Bronchial epithelial cell (primary cell): Measurements from ENCODE around the gene SOX11. TPM values are rescaled to one million over a fixed set of nuclear protein-coding genes. Genes with fewer than 3 reads are reported as not detected.
"Not testable (repeated sequence)": the region's sequence is repeated elsewhere in the genome, so short reads cannot be mapped to it uniquely, and the experiment has no call there.

ENCODE experiments used
- DNase-seq: peaks from one replicate; pipeline ENCODE4 v3.0.0-alpha.2; 2010; ENCODE audit warnings: low read depth
- FAIRE-seq: peaks from 2 replicates; lab custom pipeline; 2011; peaks lifted over from hg19 to GRCh38; lab: Jason Lieb, UNC
- H3K27me3 ChIP-seq: 2 replicates; pipeline ENCODE4 v1.5.1; 2011; ENCODE audit warnings: low read length; ENCODE audit not compliant: control insufficient read depth, insufficient read depth
- H3K36me3 ChIP-seq: 2 replicates; pipeline ENCODE4 v1.5.1; 2011; ENCODE audit warnings: low read length; ENCODE audit not compliant: control insufficient read depth, insufficient read depth
- H3K4me3 ChIP-seq: 2 replicates; pipeline ENCODE4 v1.5.1; 2011; ENCODE audit warnings: mild to moderate bottlenecking, low read depth, low read length, control low read depth
- CTCF ChIP-seq: IDR thresholded peaks from 2 replicates; pipeline ENCODE4 v1.5.1; 2011; ENCODE audit warnings: mild to moderate bottlenecking, moderate library complexity, low read length, control low read depth, inconsistent platforms; ENCODE audit not compliant: insufficient read depth, severe bottlenecking
- total RNA-seq: library from RNA; depleted of rRNA; stranded (reverse); fragments of >200 nt; gene quantifications from 2 replicates; pipeline ENCODE4 v1.2.1, GENCODE V29; 2014

SOX11 gene
- not detected in 2 replicates for total RNA-seq

- Histone ChIP-seq H3K4me3 (no peak within 1 kb of the TSS), H3K27me3 (peaks cover 24% of the 10 kb centered on the region), H3K36me3 (no peaks in the 10 kb centered on the region)
- TF ChIP-seq CTCF, result no peak
- no peak for DNase-seq
- FAIRE-seq, result no peak
Measured at GRCh38 chr2:5691985-5692529, at the start of gene SOX11. TSS of gene SOX11 (plus strand) at chr2:5692384. CDS start at chr2:5692722, 338 bp downstream.

- H3K36me3 ChIP-seq, DNase-seq, H3K4me3 ChIP-seq, H3K27me3 ChIP-seq, FAIRE-seq: not testable (repeated sequence)
Measured at GRCh38 chr2:5652734-5653133, 39.5 kb upstream of the SOX11 start.

- not testable (repeated sequence) for H3K4me3 ChIP-seq, H3K36me3 ChIP-seq, DNase-seq, FAIRE-seq, H3K27me3 ChIP-seq
Measured at GRCh38 chr2:5653756-5654155, 38.4 kb upstream of the SOX11 start.

GRCh38 chr2:5657231-5657630, 35.0 kb upstream of the SOX11 start:
- no peak overlapping the region for H3K4me3 ChIP-seq
- no peak for FAIRE-seq
- TF ChIP-seq CTCF, result no peak
- H3K27me3 ChIP-seq, result no peaks in the 10 kb centered on the region
- H3K36me3 ChIP-seq, result no peaks in the 10 kb centered on the region
- no peak for DNase-seq

GRCh38 chr2:5660591-5660990, 31.6 kb upstream of the SOX11 start:
- no peak overlapping the region for H3K4me3 ChIP-seq
- H3K36me3 ChIP-seq, result no peaks in the 10 kb centered on the region
- DNase-seq (no peak), FAIRE-seq (no peak)
- H3K27me3 ChIP-seq, result no peaks in the 10 kb centered on the region
- TF ChIP-seq CTCF, result no peak

GRCh38 chr2:5661362-5661761, 30.8 kb upstream of the SOX11 start:
- TF ChIP-seq CTCF, result no peak
- Histone ChIP-seq H3K27me3 (no peaks in the 10 kb centered on the region), H3K4me3 (no peak overlapping the region), H3K36me3 (no peaks in the 10 kb centered on the region)
- FAIRE-seq, result no peak
- DNase-seq, result no peak

GRCh38 chr2:5664278-5664681, 27.9 kb upstream of the SOX11 start:
- TF ChIP-seq CTCF, result no peak
- H3K36me3 ChIP-seq, result no peaks in the 10 kb centered on the region
- H3K27me3 ChIP-seq, result no peaks in the 10 kb centered on the region
- DNase-seq (no peak), FAIRE-seq (no peak)
- no peak overlapping the region for H3K4me3 ChIP-seq
